HG03108 (cell line): ENCODE results near the gene CDAN1.
"Not testable (repeated sequence)": the region's sequence is repeated elsewhere in the genome, so short reads cannot be mapped to it uniquely, and the experiment has no call there.

Source experiments
- ATAC-seq: cut with Tn5 transposase; IDR thresholded peaks from one replicate; pipeline ENCODE4 v1.9.1; 2021; ENCODE audit warnings: moderate library complexity; ENCODE audit not compliant: unreplicated experiment

Gene CDAN1

GRCh38 chr15:42736793-42737528 lies at the start of gene CDAN1:
Gene CDAN1 (minus strand): TSS chr15:42737128. CDS start chr15:42737102, 26 bp downstream.
- peak; percentile 79 for ATAC-seq

DNA sequence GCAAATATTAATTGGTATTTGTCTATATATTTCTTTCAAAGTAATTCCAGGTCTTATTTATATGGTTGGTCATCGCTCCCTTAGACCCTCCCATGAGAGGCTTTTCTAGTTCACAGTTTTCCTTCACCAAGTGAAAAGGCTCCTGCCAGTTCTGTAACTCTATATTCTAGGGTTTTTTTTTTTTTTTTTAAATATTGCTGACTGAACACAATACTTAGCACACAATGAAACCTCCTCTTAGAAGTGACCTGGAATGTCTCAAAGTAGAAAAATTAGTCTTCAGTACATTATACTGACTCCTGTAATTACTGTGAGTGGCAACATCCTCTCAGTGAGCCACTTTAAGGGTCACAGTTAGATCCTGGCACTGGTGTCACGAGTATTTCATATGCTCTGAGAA lies 48.6 kb upstream of the CDAN1 start:
- no peak for ATAC-seq

DNA sequence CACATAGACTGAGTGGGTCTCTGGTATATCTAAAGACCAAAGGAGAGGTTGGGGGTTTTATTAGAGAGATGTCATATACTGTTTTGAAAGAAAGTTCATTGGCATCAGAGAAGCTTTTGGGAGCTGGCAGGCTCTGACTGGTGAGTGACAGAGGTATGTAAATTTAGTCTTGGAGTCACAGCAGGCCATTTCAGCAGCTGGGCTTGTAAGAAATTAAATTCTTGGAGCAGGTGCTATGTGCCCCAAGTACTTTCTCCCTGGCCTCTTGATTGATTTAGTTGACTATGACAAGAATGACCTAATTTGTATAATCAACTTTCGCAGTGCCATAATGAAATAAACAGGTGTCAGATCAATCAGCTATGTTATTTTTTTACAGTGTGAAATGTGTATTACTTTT lies 47.8 kb upstream of the CDAN1 start:
- ATAC-seq, result no peak

- ATAC-seq, result no peak
Measured at GRCh38 chr15:42782716-42783115, 45.8 kb upstream of the CDAN1 start.

- no peak for ATAC-seq
Measured at GRCh38 chr15:42775416-42775815, 38.5 kb upstream of the CDAN1 start.

DNA sequence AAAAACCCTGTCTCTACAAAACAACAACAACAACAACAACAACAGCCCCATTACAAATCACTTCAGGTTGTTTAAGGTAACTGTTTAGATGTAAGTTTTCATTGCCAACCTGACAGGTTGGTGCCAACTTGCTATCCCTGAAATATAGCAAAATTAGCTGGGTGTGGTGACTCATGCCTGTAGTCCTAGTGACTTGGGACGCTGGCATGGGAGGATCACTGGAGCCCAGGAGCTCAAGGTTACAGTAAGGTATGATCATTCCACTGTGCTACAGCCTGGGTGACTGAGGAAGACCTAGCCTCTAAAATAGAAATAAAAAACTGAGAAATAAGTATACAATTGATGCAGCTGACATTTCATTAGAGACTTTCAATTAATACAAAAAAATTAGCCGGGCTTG lies 36.0 kb upstream of the CDAN1 start:
- ATAC-seq, result no peak

DNA sequence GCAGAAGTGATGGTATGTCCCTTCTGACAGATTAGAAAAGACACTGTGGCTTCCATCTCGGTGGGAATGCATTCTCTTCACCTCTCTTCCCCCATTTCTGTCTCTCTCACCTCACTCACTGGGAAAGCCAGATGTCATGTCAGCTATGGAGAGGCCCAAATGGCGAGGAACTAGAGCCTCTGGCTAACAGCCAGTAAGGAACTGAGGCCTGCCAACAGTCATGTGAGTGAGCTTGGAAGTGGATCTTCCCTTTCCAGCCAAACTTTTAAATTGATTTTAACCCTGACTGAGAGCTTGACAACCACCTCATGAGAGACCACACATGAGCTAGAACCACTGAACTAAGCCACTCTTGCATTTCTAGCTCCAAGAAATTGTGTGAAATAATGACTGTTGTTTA lies 35.2 kb upstream of the CDAN1 start:
- ATAC-seq, result no peak

DNA sequence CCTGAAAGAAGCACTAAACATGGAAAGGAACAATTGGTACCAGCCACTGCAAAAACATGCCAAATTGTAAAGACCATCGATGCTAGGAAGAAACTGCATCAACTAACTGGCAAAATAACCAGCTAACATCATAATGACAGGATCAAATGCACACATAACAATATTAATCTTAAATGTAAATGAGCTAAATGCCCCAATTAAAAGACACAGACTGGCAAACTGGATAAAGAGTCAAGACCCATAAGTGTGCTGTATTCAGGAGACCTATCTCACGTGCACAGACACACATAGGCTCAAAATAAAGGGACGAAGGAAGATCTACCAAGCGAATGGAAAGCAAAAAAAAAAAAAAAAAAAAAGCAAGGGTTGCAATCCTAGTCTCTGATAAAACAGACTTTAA lies 29.2 kb upstream of the CDAN1 start:
- ATAC-seq, result not testable (repeated sequence)

DNA sequence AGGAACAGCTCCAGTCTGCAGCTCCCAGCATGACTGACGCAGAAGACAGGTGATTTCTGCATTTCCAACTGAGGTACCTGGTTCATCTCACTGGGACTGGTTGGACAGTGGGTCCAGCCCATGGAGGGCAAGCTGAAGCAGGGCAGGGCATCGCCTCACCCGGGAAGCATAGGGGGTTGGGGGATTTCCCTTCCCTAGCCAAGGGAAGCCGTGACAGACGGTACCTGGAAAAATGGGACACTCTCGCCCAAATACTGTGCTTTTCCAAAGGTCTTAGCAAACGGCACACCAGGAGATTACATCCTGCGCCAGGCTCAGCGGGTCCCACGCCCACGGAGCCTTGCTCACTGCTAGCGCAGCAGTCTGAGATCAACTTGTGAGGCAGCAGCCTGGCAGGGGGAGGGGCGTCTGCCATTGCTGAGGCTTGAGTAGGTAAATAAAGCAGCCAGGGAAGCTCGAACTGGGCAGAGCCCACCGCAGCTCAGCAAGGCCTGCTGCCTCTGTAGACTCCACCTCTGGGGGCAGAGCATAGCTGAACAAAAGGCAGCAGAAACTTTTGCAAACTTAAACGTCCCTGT lies 27.3 kb upstream of the CDAN1 start:
- ATAC-seq, result not testable (repeated sequence)

GRCh38 chr15:42761813-42762212 lies 24.9 kb upstream of the CDAN1 start:
- not testable (repeated sequence) for ATAC-seq

DNA sequence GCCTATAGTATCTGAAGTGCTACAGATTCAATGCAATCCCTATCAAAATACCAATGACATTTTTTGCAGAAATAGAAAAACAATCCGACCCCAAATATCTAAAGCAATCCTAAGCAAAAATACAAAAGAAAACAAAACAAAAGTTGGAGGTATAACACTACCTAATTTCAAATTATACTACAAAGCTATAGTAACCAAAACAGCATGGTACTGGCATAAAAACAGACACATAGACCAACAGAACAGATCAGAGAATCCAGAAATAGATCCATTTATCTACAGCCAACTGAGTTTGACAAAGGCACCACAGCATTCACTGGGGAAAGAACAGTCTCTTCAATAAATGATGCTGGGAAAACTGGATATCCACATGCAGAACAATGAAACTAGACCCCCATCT lies 23.8 kb upstream of the CDAN1 start:
- no peak for ATAC-seq

GRCh38 chr15:42759093-42759492 lies 22.2 kb upstream of the CDAN1 start:
- ATAC-seq, result no peak

DNA sequence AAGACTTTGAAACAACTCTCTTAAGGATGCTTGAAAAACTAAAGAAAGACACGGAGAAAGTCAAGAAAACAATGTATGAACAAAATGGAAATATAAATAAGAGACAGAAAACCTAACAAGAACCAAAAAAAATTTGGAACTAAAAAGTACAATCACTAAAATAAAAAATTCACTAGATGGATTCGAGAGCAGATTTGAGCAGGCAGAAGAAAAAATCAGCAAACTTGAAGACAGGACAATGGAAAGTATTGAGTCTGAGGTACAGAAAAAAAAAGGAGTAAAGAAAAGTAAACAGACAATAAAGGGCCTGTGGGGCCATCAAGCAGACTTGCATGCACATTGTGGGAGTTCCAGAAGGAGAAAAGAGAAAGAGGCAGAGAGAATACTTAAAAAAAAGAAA lies 13.4 kb upstream of the CDAN1 start:
- no peak for ATAC-seq

GRCh38 chr15:42749266-42749665 lies 12.3 kb upstream of the CDAN1 start:
- no peak for ATAC-seq

DNA sequence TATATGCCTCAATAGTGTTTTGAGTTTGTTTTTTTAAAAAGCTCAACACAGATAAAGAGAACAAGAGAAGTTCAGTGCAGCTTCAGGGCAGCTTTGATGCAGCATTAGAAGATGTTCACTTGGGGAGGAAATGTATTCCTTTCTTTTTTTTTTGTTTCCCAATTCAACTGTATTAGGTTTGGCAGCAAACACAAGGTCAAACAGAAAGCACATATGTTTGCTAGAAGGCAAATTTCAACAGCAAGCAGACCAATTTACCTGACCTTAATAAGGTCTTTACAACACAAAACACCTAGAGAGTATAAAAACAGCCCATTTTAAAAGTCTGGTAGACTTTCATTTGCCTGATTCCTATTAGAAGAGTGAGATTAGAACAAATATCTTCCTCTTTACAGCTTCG lies 7.3 kb upstream of the CDAN1 start:
- ATAC-seq, result no peak

DNA sequence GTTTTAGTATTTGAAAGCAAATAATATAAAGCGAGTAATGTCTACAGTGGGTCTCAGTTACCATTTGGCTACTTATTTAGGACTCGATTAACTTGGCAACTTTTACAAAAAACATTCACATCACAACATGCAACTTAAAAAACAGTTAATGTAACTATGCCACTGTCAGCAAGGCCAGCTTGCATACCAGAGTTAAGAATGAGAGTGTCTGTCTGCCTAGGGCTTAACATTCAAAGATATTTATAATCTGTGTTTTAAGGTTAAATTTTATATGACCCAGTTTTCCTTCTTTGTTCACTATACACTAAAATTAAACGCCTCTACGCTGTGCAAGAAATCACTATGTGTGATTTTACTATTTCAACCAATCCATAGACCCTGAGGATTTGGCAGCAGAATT lies 5.2 kb upstream of the CDAN1 start:
- ATAC-seq, result no peak

DNA sequence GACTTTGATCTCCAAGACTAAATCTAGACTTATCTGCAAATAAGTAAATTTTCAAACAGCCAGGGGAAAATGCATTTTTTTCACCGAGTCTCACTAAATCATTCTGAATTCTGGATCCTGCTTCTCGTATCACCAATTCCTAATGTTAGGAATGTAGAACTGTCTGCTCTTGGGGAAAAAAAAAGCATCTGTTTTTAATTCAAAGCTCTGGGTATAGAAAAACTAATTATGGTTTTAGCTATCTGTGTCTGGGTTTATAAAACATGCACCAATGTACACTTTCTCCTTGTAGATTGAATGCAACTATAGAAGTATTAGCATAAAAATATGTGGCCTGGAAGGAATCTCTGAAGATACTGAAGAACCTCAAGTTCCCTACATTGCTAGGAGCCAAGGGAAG lies 4.8 kb upstream of the CDAN1 start:
- no peak for ATAC-seq

DNA sequence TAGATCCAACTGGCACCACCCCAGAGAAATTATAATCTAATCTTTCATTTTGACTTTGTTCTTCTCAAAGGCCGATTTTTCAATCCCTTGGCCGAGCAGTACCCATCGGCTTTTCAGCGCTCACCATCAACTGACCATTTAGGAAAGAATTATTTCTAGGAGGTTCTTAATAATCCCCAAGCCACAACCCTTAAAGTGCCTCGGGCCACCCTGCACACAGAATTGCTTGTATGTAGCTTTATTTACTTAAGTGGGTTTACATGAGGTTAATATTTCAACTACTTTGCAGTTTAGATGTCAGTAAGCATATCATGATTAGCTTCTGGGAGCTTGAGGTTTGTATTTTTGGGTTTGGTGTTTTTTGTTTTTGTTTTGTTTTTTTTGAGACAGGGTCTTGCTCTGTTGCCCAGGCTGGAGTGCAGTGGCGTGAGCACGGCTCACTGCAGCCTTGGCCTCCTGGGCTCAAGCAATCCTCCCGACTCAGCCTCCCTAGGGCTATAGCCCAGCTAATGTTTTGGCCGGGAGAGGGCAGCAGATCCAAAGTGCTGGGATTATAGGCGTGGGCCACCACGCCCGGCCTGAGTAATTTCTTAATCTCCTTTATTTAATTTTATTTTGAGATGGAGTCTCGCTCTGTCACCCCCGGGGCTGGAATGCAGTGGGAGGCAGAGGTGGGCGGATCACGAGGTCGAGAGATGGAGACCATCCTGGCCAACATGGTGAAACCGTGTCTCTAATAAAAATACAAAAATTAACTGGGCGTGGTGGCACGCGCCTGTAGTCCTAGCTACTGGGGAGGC lies 801 bp upstream of the CDAN1 start:
- no peak for ATAC-seq

DNA sequence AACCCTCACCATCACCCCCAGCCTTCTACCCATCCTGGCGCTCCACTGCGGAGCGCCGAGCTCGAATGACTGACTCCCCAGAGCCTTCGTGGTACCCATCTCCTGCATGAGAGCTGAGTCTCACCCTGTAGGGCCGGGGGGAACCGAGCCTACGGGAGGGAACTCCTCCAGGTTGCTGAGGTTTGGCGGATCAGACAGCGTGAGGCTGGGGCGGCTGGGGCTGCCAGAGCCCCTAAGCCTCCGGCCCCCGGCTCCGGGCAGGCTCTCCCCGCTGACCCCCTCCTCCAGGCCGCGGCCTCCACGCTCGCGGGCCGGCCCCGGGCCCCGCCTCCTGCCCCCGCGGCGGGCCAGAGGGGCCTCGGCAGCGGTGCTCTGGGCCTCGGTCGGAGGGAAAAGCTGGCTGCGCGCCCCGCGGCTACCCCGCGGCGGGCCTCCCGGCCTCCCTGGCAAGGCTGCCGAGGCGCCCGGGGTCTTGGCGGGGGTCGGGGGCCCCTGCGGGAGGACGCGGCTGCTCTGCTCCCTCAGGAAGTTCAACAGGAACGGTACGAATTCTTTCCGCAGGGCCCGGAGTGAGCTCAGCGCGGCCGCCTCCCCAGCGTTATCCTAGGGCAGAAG lies 643 bp downstream of the CDAN1 start:
- no peak for ATAC-seq

DNA sequence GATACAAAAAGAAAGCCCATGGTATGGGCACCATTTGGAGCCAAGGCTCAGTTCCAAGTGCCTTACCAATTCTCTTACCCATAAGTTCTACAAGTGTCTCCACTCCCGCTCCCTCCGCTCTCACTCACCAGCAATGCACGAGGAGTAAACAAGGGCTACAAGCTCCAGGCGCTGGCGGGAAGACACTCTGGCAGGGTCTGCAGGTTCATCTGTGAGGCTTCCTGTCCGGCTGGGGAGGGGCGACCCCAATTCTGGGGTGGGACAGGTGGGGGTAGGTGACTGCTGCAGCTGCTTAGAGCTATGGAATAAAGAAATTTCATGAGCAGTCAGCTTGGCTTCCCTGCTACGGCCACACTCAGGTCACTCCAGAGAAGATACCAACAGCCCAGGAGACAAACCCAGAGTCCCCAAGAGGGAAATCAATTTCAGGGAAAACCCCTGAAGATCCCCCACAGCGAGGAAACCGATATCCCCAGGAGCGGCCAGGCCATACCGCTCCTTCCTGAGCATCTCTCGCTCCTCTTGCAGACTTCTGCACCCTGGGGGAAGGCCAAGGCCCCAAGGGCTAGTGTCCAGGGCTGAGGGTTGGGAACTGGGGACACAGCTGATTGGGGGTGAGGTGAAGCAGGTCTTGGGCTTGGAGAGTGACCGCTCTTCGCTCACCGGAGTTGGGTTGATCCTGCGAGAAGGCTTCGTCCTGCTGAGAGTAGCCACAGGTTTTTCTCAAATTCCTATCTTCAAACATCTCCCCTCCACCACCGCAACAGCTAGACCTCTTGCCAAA lies 1.4 kb downstream of the CDAN1 start:
- ATAC-seq, result no peak
